ENCODE results near the gene DNAJB4. TPM values are rescaled to one million over a fixed set of nuclear protein-coding genes. Genes with fewer than 3 reads are reported as not detected.
"Not testable (repeated sequence)": the region's sequence is repeated elsewhere in the genome, so short reads cannot be mapped to it uniquely, and the experiment has no call there.

Gene DNAJB4
- total RNA-seq, 2 donors from 2014 or later, result 41.0 to 59.8 TPM

- Histone ChIP-seq H3K4me1 (ENCODE audit: control insufficient read depth in 1 of 2, low read depth in 2 of 2) (peaks cover 11 to 32% of the 10 kb centered on the region in 2 donors), H3K4me3 (no peak overlapping the region), H3K27me3 (replicated peaks; ENCODE audit: insufficient read depth) (no peaks in the 10 kb centered on the region), H3K9me3 (no peaks in the 10 kb centered on the region), H3K36me3 (peaks cover 9% of the 10 kb centered on the region), H3K27ac (no peak overlapping the region)
- ATAC-seq (ENCODE audit: insufficient number of reproducible peaks, low FRiP score, low read depth) (no peak), DNase-seq (ENCODE audit: low spot score) (no peak)
- no peak for TF ChIP-seq CTCF (IDR thresholded peaks at IDR 0.05)
Measured at GRCh38 chr1:78019024-78019423, 14.3 kb downstream of the DNAJB4 start.

DNA sequence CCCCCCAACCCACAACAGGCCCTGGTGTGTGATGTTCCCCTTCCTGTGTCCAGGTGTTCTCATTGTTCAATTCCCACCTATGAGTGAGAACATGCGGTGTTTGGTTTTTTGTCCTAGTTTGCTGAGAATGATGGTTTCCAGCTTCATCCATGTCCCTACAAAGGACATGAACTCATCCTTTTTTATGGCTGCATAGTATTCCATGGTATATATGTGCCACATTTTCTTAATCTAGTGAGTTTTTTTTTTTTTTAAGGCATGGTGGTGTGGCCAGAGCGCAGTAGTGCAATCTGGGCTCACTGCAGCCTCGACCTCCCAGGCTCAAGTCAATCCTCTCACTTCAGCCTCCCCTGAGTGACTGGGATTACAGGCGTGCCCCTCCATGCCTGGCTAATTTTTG is 16.4 kb downstream of the DNAJB4 start:
- H3K9me3 ChIP-seq; H3K36me3 ChIP-seq; DNase-seq (ENCODE audit: low spot score); H3K4me3 ChIP-seq; H3K27ac ChIP-seq; ATAC-seq (ENCODE audit: insufficient number of reproducible peaks, low FRiP score, low read depth); H3K27me3 ChIP-seq (replicated peaks; ENCODE audit: insufficient read depth): not testable (repeated sequence)
- H3K4me1 ChIP-seq (ENCODE audit: control insufficient read depth in 1 of 2, low read depth in 2 of 2), result peaks cover 3 to 11% of the 10 kb centered on the region in 2 donors

DNA sequence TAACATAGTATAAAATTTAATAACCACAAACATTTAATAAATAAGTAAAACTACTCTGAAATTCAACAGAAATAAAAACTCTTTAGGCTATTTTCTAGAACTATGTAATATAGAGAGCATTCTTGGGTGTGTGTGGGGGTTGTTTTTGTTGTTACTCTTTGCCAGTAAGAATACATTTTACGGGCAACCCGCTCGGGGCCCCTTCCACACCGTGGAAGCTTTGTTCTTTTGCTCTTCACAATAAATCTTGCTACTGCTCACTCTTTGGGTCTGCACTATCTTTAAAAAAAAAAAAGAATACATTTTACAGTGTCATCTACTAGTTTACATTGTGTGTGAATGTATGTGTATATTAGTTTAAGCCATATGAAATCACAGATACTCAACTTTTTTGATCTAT is 25.1 kb downstream of the DNAJB4 start:
- Histone ChIP-seq H3K4me3 (no peak overlapping the region), H3K4me1 (ENCODE audit: control insufficient read depth in 1 of 2, low read depth in 2 of 2) (no peaks in the 10 kb centered on the region), H3K27me3 (replicated peaks; ENCODE audit: insufficient read depth) (no peaks in the 10 kb centered on the region), H3K9me3 (no peaks in the 10 kb centered on the region), H3K36me3 (no peaks in the 10 kb centered on the region), H3K27ac (no peak overlapping the region)
- ATAC-seq (ENCODE audit: insufficient number of reproducible peaks, low FRiP score, low read depth), result no peak
- no peak for TF ChIP-seq CTCF (IDR thresholded peaks at IDR 0.05)
- DNase-seq (ENCODE audit: low spot score), result no peak

DNA sequence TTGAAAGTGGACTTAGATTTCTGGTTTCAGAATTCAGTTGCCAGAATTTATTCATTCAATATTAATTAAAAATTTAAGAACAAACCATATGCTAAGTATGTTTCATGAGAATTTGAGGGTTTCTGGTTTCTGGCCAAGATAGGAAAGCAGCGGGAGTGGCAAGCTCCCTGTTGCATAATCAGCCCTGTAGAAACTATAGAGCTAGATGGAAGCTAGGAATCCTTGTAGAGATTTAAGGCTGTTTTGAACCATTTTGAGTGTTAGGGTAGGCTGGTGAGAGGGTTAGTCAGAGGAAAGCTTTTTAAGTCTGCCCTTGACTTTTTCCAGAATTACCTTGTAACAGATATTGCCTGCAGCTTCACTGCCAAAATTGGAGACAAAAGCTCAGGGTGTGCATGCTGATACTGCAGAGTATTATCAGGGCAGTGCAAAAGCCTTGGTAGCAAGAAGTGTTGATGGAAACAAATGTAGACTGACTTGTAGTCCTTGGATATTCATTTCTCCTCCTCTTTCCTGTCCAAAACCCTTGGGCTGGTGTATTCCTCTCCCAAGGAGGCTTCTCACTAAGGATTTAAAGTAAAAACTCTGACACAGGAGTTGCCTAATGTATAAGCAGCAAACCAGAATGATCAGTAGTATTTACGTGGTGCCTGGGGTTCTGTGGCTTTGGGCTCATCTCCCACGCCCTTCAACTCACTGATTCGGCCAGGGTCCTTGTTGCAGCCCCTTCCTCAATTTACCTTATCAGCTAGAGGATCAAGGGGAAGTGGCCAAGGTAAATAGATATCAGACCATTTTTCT is 28.5 kb downstream of the DNAJB4 start:
- H3K27ac ChIP-seq, result no peak overlapping the region

GRCh38 chr1:78033797-78034172 is 29.0 kb downstream of the DNAJB4 start:
- Histone ChIP-seq H3K27ac (no peak overlapping the region), H3K4me3 (no peak overlapping the region), H3K36me3 (no peaks in the 10 kb centered on the region), H3K9me3 (no peaks in the 10 kb centered on the region), H3K4me1 (ENCODE audit: control insufficient read depth in 1 of 2, low read depth in 2 of 2) (peaks cover 0 to 3% of the 10 kb centered on the region in 2 donors), H3K27me3 (replicated peaks; ENCODE audit: insufficient read depth) (no peaks in the 10 kb centered on the region)
- ATAC-seq (ENCODE audit: insufficient number of reproducible peaks, low FRiP score, low read depth), result no peak
- DNase-seq (ENCODE audit: low spot score), result no peak
- no peak for TF ChIP-seq CTCF (IDR thresholded peaks at IDR 0.05)

More for the DNA sequence above, 28.5 kb downstream of the DNAJB4 start:
- TF ChIP-seq CTCF (IDR thresholded peaks at IDR 0.05), result no peak
- Histone ChIP-seq H3K4me1 (ENCODE audit: control insufficient read depth in 1 of 2, low read depth in 2 of 2) (no peaks in the 10 kb centered on the region), H3K4me3 (no peak overlapping the region), H3K9me3 (no peaks in the 10 kb centered on the region), H3K27me3 (replicated peaks; ENCODE audit: insufficient read depth) (no peaks in the 10 kb centered on the region), H3K36me3 (no peaks in the 10 kb centered on the region)
- DNase-seq (ENCODE audit: low spot score), result no peak
- no peak for ATAC-seq (ENCODE audit: insufficient number of reproducible peaks, low FRiP score, low read depth)

GRCh38 chr1:78035121-78035520 is 30.4 kb downstream of the DNAJB4 start:
- peaks cover 0 to 3% of the 10 kb centered on the region in 2 donors for H3K4me1 ChIP-seq (ENCODE audit: control insufficient read depth in 1 of 2, low read depth in 2 of 2)
- H3K36me3 ChIP-seq, result no peaks in the 10 kb centered on the region
- H3K9me3 ChIP-seq, result no peaks in the 10 kb centered on the region
- no peak for DNase-seq (ENCODE audit: low spot score)
- H3K27ac ChIP-seq, result no peak overlapping the region
- H3K27me3 ChIP-seq (replicated peaks; ENCODE audit: insufficient read depth), result no peaks in the 10 kb centered on the region
- ATAC-seq (ENCODE audit: insufficient number of reproducible peaks, low FRiP score, low read depth), result no peak
- no peak overlapping the region for H3K4me3 ChIP-seq
- TF ChIP-seq CTCF (IDR thresholded peaks at IDR 0.05), result no peak
